ENCODE results near the gene ESRRB. TPM values are rescaled to one million over a fixed set of nuclear protein-coding genes. Genes with fewer than 3 reads are reported as not detected.

Gene ESRRB
- total RNA-seq, 1 experiment from 2014 or later: not detected

GRCh38 chr14:76480426-76480825 lies 104.5 kb downstream of the ESRRB start:
- Histone ChIP-seq H3K4me2 (no peak overlapping the region), H3K27ac (no peak overlapping the region), H3K9me3 (ENCODE audit: insufficient read depth, low read depth) (no peaks in the 10 kb centered on the region), H3F3A (ENCODE audit: insufficient read depth, low read depth) (no peaks in the 10 kb centered on the region), H2AFZ (no peak overlapping the region), H3K36me3 (ENCODE audit: low read depth) (no peaks in the 10 kb centered on the region), H3K27me3 (ENCODE audit: insufficient read depth, low read depth) (peaks cover 98% of the 10 kb centered on the region), H3K9me2 (ENCODE audit: insufficient read depth) (no peaks in the 10 kb centered on the region), H3K4me3 (no peak overlapping the region), H4K20me1 (ENCODE audit: insufficient read depth) (no peaks in the 10 kb centered on the region), H3K79me2 (ENCODE audit: low read depth) (no peaks in the 10 kb centered on the region), H3K4me1 (replicated peaks; ENCODE audit: insufficient read depth) (no peaks in the 10 kb centered on the region)
- TF ChIP-seq CTCF (conservative IDR thresholded peaks at IDR 0.05) (no peak), EZH2 (IDR thresholded peaks at IDR 0.05; ENCODE audit: low read depth) (no peak)
- no TSS peak for BruUV-seq (replicated peaks)
- DNase-seq: no peak
- ChIA-PET CTCF (interaction anchor here (0.6 kb wide), 1 partner anchor 87 kb away, joined by 3 read pairs; no protein-coding TSS in a partner anchor), POLR2A (ENCODE audit: unreplicated experiment) (no interaction called here)
- intact Hi-C loops (cut with micrococcal nuclease; ENCODE audit: unreplicated experiment): no loop called here

GRCh38 chr14:76484355-76484754 lies 108.4 kb downstream of the ESRRB start:
- Histone ChIP-seq H3K4me1 (replicated peaks; ENCODE audit: insufficient read depth) (no peaks in the 10 kb centered on the region), H3K4me3 (no peak overlapping the region), H3K9me2 (ENCODE audit: insufficient read depth) (no peaks in the 10 kb centered on the region), H3F3A (ENCODE audit: insufficient read depth, low read depth) (no peaks in the 10 kb centered on the region), H2AFZ (no peak overlapping the region), H3K79me2 (ENCODE audit: low read depth) (no peaks in the 10 kb centered on the region), H3K27me3 (ENCODE audit: insufficient read depth, low read depth) (peaks cover 97% of the 10 kb centered on the region), H3K27ac (no peak overlapping the region), H4K20me1 (ENCODE audit: insufficient read depth) (no peaks in the 10 kb centered on the region), H3K4me2 (no peak overlapping the region), H3K9me3 (ENCODE audit: insufficient read depth, low read depth) (no peaks in the 10 kb centered on the region), H3K36me3 (ENCODE audit: low read depth) (no peaks in the 10 kb centered on the region)
- DNase-seq: no peak
- ChIA-PET POLR2A (ENCODE audit: unreplicated experiment) (no interaction called here), CTCF (interaction anchor here (0.7 kb wide), 1 partner anchor 164 kb away, joined by 9 read pairs; no protein-coding TSS in a partner anchor)
- BruUV-seq (replicated peaks): no TSS peak
- intact Hi-C loops (cut with micrococcal nuclease; ENCODE audit: unreplicated experiment): no loop called here
- TF ChIP-seq EZH2 (IDR thresholded peaks at IDR 0.05; ENCODE audit: low read depth) (no peak), CTCF (conservative IDR thresholded peaks at IDR 0.05) (no peak; the same call in 1 of the 2 replicates)

- Histone ChIP-seq H3K4me1 (replicated peaks; ENCODE audit: insufficient read depth) (no peaks in the 10 kb centered on the region), H4K20me1 (ENCODE audit: insufficient read depth) (no peaks in the 10 kb centered on the region), H3K9me3 (ENCODE audit: insufficient read depth, low read depth) (no peaks in the 10 kb centered on the region), H3K79me2 (ENCODE audit: low read depth) (no peaks in the 10 kb centered on the region), H3K4me2 (no peak overlapping the region), H3K27me3 (ENCODE audit: insufficient read depth, low read depth) (peaks cover 97% of the 10 kb centered on the region), H3F3A (ENCODE audit: insufficient read depth, low read depth) (no peaks in the 10 kb centered on the region), H3K36me3 (ENCODE audit: low read depth) (no peaks in the 10 kb centered on the region), H3K27ac (no peak overlapping the region), H3K9me2 (ENCODE audit: insufficient read depth) (no peaks in the 10 kb centered on the region), H2AFZ (no peak overlapping the region), H3K4me3 (no peak overlapping the region)
- POLR2A ChIA-PET (ENCODE audit: unreplicated experiment): no interaction called here
- no TSS peak for BruUV-seq (replicated peaks)
- DNase-seq: no peak
- intact Hi-C loops (cut with micrococcal nuclease; ENCODE audit: unreplicated experiment): no loop called here
- TF ChIP-seq CTCF (conservative IDR thresholded peaks at IDR 0.05) (no peak), EZH2 (IDR thresholded peaks at IDR 0.05; ENCODE audit: low read depth) (no peak)
- CTCF ChIA-PET: no interaction called here
These were observed 110.4 kb downstream of the ESRRB start for GRCh38 chr14:76486251-76486743.
